Fibroblast of the aortic adventitia (primary cell): ENCODE data around the gene SRSF8. TPM values are rescaled to one million over a fixed set of nuclear protein-coding genes. Genes with fewer than 3 reads are reported as not detected.
A peak's percentile ranks its signal among the peaks of the same experiment; 100 is the strongest.

Experiments
- DNase-seq: peaks from one replicate; pipeline ENCODE4 v3.0.0-alpha.2; 2010; ENCODE audit warnings: low read depth
- H3K4me3 ChIP-seq: 2 replicates; pipeline ENCODE4 v1.5.1; 2011; ENCODE audit warnings: low read depth, mild to moderate bottlenecking, control low read depth, low read length, moderate library complexity
- total RNA-seq: library from RNA; depleted of rRNA; stranded (reverse); fragments of >200 nt; gene quantifications from 2 replicates; pipeline ENCODE4 v1.2.3, GENCODE V29; 2012; ENCODE audit warnings: low replicate concordance
- TF ChIP-seq, protein P1 (sequence below): IDR thresholded peaks from 2 replicates; pipeline ENCODE4 v1.5.1; 2011; ENCODE audit warnings: mild to moderate bottlenecking, low read length, control low read depth, inconsistent platforms; ENCODE audit not compliant: insufficient read depth

The SRSF8 gene
- total RNA-seq, 1 donor = 23.9 TPM

DNA sequence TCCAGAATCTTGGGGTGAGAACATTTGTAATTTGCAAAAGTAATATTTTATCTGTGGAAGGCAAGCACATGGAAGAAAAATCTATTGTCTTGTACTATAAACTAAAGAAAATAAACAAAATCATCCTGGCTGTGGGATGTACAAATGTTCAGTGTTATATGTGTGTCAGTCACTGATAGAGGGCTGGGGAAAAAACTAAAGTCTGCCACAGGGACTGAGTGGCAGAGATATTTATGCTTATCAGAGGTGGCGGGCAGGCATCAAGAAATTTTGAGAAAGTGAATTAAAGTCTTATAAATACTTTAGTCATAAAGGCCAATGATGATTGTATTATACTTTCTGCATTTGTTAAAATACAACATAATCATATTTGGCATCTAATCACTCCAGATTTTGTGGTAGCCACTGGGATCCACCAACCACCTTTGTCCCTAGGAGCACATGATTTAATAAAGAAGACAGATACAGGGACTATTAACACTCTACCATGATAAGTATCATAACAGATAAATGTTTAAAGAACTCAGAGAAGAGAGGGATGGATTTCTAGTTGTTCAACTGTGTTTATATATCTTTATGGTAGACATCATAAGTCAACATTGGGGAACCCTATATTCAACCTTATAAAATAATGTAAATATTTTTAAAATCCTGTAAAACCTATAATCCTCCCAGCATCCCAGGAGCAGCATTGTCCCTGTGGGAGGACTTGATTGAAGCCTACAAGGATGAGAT, 20.3 kb downstream of the SRSF8 start:
- H3K4me3 ChIP-seq = no peak overlapping the region
- DNase-seq = no peak
- TF ChIP-seq, protein P1, sequence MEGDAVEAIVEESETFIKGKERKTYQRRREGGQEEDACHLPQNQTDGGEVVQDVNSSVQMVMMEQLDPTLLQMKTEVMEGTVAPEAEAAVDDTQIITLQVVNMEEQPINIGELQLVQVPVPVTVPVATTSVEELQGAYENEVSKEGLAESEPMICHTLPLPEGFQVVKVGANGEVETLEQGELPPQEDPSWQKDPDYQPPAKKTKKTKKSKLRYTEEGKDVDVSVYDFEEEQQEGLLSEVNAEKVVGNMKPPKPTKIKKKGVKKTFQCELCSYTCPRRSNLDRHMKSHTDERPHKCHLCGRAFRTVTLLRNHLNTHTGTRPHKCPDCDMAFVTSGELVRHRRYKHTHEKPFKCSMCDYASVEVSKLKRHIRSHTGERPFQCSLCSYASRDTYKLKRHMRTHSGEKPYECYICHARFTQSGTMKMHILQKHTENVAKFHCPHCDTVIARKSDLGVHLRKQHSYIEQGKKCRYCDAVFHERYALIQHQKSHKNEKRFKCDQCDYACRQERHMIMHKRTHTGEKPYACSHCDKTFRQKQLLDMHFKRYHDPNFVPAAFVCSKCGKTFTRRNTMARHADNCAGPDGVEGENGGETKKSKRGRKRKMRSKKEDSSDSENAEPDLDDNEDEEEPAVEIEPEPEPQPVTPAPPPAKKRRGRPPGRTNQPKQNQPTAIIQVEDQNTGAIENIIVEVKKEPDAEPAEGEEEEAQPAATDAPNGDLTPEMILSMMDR = no peak

DNA sequence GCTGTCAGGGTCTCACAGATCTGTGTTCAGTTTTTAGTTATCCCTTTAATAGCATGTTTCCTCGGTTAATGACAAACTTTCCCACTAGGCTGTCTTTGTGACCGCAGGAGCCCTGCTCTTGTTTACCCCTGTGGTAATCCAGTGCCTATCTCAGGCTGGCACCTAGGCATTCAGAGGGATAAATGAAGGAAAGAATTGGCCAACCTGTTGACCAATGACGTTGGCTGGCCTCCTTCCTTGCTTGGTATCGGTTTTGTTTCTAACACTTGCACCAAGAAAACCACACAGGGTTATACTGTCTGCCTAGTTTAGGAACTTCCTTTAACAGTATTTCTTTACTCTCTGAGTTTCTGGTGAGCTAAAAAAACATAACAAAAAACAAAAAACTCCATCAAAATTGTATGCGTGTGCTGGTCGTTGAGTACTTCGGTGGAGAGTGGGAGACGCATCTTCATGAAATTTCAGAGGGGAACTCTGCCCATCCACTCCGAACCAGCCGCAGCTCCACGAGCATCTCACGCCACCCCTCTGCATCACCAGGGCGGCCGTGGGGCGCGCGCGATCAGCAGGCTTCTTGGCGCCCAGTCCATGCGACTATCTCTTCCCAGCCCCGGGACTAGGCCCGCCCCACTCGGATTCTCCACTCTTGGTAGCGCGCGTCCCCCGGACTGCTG, 22.4 kb downstream of the SRSF8 start:
- peak; percentile 51 for DNase-seq
- peak overlapping the region; percentile 72 for H3K4me3 ChIP-seq
- TF ChIP-seq, protein P1 = no peak

GRCh38 chr11:95089620-95090542, 23.2 kb downstream of the SRSF8 start, which contains the start of gene ENDOD1:
TSS of gene ENDOD1 (plus strand) at chr11:95089846. CDS start at chr11:95089928, 82 bp downstream.
- TF ChIP-seq, protein P1 = peak; percentile 22
- peak within 1 kb of the TSS; percentile 80 for H3K4me3 ChIP-seq
- peak; percentile 75 for DNase-seq

GRCh38 chr11:95091663-95092180, 25.0 kb downstream of the SRSF8 start:
- no peak for DNase-seq
- no peak overlapping the region for H3K4me3 ChIP-seq
- TF ChIP-seq, protein P1 = no peak

DNA sequence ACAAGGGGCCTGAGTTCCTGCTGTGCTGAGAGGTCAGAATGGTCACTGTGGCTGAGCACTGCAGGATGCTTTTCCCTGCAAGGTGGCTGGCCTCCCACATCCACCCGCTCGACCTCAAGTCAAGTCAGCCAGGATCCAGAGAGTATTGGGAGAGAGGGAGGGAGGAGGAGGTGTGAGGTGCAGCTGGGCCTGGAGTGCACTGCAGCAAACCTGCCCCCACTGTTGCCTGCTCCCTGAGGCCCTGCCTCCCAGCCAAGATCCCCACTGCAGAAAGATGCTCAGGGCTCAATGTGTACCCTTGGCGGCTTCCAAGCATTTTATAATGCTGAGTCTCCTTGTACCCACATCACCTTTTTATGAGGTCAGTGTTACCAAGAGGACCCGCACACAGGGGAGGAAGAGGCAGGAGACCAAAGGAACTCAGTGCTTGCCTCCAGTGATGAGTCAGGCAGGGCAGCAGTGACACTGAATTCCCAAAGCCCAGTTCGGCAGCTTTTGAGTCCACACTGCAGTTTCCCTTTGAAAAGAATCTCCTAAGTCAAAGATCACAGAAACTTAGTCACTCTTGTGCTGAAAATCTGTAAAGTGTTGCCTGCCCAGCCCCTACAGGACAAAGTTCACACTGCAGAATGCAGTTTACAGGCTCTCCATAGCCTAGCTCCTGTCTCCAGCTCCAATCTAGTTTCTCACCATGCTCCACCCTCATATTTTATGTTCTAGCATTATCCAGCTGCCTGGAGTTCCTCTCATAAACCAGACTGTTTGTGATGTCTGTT, 26.0 kb downstream of the SRSF8 start:
- peak; percentile 53 for DNase-seq
- TF ChIP-seq, protein P1 = peak; percentile 64
- H3K4me3 ChIP-seq = no peak overlapping the region
